HG03045 (cell line): ENCODE results near the gene POTEI.
"Not testable (repeated sequence)": the region's sequence is repeated elsewhere in the genome, so short reads cannot be mapped to it uniquely, and the experiment has no call there.

Source experiments
- ATAC-seq: cut with Tn5 transposase; IDR thresholded peaks from one replicate; pipeline ENCODE4 v1.9.1; 2021; ENCODE audit warnings: mild to moderate bottlenecking, moderate library complexity; ENCODE audit not compliant: unreplicated experiment

Gene POTEI

GRCh38 chr2:130491073-130491472 lies 18.1 kb downstream of the POTEI start:
- not testable (repeated sequence) for ATAC-seq

DNA sequence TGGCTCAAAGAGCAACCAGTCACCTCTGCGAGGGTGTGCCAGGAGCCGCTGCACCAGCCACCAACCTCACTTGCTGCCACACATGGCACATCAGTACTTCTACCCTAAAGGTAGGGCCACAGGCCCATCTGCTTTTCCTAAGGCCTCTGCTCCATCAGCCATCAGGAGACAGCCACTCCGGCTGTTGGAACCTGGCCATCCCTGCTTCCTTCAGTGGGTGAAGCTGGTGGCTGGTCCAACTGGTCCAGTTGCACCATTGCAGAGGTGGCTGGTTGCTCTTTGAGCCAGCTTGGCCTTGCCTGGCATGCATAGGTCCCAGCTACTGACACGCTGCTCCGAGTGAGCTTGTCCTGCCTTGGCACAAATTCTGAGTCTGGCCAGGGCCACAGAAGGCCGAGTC lies 53.7 kb downstream of the POTEI start:
- not testable (repeated sequence) for ATAC-seq

DNA sequence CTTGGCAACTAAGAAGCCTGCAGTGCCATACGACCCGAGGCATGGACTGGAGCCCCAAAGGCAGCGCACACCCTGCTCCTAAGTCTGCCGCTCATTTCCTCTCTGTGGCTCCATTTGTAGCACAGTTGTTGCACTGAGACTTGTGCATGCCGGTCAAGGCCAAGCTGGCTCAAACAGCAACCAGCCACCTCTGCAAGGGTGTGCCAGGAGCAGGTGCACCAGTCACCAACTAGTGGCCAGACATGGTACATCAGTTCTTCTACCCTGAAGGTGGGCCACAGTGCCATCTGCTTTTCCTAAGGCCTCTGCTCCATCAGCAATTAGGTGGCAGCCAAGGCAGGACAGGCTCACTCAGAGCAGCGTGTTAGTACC lies 54.4 kb downstream of the POTEI start:
- not testable (repeated sequence) for ATAC-seq

DNA sequence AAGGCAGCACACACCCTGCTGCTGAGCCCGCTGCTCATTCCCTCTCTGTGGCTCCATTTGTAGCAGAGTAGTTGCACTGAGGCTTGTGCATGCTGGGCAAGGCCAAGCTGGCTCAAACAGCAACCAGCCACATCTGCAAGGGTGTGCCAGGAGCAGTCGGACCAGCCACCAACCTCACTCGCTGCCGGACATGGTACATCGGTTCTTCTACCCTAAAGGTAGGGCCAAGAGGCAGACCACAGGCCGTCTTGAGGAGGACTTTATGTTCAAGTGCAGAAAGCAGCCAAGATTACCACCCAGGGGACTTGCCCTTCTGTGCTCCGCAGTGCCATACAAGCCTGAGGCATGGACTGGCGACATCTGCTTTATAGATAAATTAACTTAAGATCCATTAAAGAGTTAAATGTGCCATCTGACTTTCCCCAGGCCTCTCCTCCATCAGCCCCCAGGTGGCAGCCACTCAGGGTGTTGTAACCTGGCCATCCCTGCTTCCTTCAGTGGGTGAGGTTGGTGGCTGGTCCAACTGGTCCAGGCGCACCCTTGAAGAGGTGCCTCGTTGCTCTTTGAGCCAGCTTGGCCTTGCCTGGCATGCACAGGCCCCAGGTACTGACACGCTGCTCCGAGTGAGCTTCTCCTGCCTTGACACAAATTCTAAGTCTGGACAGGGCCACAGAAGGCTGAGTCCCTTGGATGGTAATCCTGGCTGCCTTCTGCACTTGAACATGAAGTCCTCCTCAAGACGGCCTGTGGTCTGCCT lies 55.0 kb downstream of the POTEI start:
- not testable (repeated sequence) for ATAC-seq

DNA sequence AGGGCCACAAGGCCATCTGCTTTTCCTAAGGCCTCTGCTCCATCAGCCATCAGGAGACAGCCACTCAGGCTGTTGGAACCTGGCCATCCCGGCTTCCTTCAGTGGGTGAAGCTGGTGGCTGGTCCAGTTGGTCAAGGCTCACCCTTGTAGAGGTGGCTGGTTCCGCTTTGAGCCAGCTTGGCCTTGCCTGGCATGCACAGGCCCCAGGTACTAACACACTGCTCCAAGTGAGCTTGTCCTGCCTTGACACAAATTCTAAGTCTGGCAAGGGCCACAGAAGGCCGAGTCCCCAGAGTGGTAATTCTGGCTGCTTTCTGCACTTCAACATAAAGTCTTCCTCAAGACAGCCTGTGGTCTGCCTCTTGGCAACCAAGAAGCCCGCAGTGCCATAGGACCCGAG lies 56.2 kb downstream of the POTEI start:
- not testable (repeated sequence) for ATAC-seq

- not testable (repeated sequence) for ATAC-seq
Observed at GRCh38 chr2:130451823-130452222, 57.3 kb downstream of the POTEI start.

GRCh38 chr2:130451278-130451677 lies 57.9 kb downstream of the POTEI start:
- not testable (repeated sequence) for ATAC-seq

DNA sequence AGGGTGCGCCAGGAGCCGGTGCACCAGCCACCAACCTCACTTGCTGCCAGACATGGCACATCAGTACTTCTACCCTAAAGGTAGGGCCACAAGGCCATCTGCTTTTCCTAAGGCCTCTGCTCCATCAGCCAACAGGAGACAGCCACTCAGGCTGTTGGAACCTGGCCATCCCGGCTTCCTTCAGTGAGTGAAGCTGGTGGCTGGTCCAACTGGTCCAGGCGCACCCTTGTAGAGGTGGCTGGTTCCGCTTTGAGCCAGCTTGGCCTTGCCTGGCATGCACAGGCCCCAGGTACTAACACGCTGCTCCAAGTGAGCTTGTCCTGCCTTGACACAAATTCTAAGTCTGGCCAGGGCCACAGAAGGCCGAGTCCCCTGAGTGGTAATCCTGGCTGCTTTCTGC lies 58.8 kb downstream of the POTEI start:
- ATAC-seq: not testable (repeated sequence)

DNA sequence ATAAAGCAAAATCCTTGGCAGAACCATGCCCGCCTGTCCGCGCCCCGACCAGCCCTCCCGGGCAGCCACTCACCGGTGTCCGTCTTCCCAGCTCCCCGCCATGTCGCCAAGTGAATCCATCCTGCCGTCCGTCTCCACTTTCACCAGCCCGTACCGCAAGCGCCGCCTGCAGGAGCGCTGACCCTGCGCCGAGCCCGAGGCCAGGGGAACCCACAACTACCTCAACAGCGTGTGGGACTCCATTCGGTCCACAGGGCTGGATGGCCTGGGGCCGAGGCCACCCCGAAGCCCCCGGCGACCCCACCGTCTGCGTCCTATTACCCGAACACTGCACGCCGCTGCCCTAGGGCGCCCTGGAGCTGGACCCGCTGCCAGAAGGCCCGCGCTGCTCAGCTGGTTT lies 81.5 kb downstream of the POTEI start:
- peak; percentile 74 for ATAC-seq

DNA sequence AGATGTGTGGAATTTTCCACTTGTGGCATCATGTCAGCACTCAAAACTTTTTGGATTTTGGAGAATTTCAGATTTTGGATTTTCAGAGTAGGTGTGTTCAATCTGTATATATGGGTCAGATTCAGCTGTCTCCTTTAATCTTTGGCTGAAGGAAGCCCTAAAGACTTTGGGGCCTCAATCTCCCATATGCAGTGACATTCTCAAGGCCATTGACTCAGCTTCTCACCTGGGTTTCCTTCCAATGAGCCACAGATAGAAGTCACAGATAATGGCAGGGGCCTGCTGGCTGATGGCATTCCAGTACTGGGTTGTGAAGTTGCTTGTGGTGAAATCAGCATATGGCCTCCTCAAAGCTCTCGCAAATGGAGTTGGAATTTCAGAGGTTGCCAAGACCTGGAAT lies 90.3 kb downstream of the POTEI start:
- ATAC-seq: not testable (repeated sequence)

GRCh38 chr2:130416693-130417092 lies 92.4 kb downstream of the POTEI start:
- not testable (repeated sequence) for ATAC-seq
